GM10248 (cell line): ENCODE measurements around the gene PKD2L2.
"Not testable (repeated sequence)": the region's sequence is repeated elsewhere in the genome, so short reads cannot be mapped to it uniquely, and the experiment has no call there.

Experiments used
- CTCF ChIA-PET: fragments of 300-600 bp; sonication (Branson Sonifier 250); formaldehyde crosslinking; extraction: SDS; loops from one replicate; lab custom pipeline; 2021; ENCODE audit warnings: antibody characterized with exemption; lab: Yijun Ruan, JAX
- POLR2A ChIA-PET: fragments of 350-650 bp; sonication (Branson Sonifier 250); formaldehyde crosslinking; extraction: SDS; loops from one replicate; lab custom pipeline; 2020; ENCODE audit warnings: antibody characterized with exemption; lab: Yijun Ruan, JAX
- DNase-seq: peaks from one replicate; pipeline ENCODE4 v3.0.0; 2012; ENCODE audit errors: extremely low spot score
- CTCF ChIP-seq: IDR thresholded peaks from 2 replicates; pipeline ENCODE4 v1.5.1; 2012; ENCODE audit warnings: mild to moderate bottlenecking, low read depth; ENCODE audit errors: extremely low read depth, missing control alignments, control extremely low read depth

Gene PKD2L2

GRCh38 chr5:137888863-137889759 is at the start of gene PKD2L2:
TSS of gene PKD2L2 (plus strand) at chr5:137889457. CDS start at chr5:137889492, 35 bp downstream.
- DNase-seq: peak; percentile 86
- ChIA-PET CTCF (interaction anchor here (0.7 to 3.9 kb wide), 20 partner anchors 9 to 229 kb away, joined by 3 to 21 read pairs (median 4); no protein-coding TSS in a partner anchor), POLR2A (interaction anchor here (0.7 to 1.0 kb wide), 5 partner anchors 14 to 160 kb away, joined by 3 read pairs; partner anchors contain the start of gene HNRNPA0)
- TF ChIP-seq CTCF: peak; percentile 46

GRCh38 chr5:137842296-137842695 is 47.0 kb upstream of the PKD2L2 start:
- ChIA-PET CTCF (interaction anchor here (1.0 to 1.6 kb wide), 4 partner anchors 11 to 63 kb away, joined by 3 to 5 read pairs (median 4); no protein-coding TSS in a partner anchor), POLR2A (no interaction called here)
- no peak for TF ChIP-seq CTCF
- DNase-seq: no peak

DNA sequence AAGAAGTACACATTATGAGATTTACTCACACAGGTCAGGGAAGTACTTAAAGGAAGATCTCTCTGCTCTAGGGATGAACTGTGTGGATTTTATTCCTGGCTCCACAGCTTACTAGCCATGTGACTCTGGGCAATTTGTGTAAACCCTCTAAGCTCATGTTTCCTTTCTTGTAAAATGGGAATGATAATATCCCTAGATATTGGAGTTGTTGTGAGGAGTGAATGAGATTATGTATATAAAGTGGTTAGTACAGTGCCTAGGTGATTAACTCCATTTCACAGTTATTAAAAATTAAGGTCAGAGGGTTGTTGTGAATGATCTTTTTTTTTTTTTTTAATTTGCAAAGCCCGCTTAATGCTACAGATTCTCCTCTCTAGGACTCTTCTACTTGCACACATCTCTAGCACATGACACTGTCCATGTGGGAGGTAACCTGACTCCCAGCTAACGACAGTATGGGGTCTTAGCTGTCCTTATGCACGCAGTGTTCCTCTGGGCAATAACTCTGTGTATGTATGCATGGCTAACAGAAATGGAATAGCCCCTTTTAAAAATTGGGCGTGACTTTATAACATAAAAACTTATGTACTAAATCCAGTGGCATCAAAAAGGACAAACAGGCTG is 45.5 kb upstream of the PKD2L2 start:
- no peak for DNase-seq
- TF ChIP-seq CTCF: no peak
- ChIA-PET CTCF (interaction anchor here (1.0 to 2.7 kb wide), 3 partner anchors 13 to 101 kb away, joined by 3 to 8 read pairs (median 4); no protein-coding TSS in a partner anchor), POLR2A (no interaction called here)

DNA sequence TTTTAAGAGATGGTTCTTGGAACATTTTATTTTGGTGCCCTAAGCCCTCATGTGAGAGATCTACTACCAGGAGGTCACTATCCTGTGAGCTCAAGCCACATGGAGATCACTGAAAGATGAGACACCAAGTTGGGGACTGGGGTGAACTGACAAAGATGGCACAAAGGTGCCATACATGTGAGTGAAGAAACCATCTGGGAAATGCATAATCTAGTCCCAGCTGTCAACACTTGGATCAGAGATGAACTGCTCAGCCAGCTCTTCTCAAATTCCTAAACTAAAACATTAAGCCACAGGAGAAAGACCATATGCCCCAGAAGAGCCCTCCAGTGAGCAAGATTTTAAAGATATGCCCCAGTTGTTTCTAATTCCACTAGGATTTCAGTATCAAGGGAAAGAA is 43.8 kb upstream of the PKD2L2 start:
- no peak for DNase-seq
- POLR2A ChIA-PET: no interaction called here
- CTCF ChIA-PET: interaction anchor here (0.7 to 2.7 kb wide), 11 partner anchors 8 to 67 kb away, joined by 3 to 8 read pairs (median 3); partner anchors contain the start of gene PKD2L2
- TF ChIP-seq CTCF: no peak

DNA sequence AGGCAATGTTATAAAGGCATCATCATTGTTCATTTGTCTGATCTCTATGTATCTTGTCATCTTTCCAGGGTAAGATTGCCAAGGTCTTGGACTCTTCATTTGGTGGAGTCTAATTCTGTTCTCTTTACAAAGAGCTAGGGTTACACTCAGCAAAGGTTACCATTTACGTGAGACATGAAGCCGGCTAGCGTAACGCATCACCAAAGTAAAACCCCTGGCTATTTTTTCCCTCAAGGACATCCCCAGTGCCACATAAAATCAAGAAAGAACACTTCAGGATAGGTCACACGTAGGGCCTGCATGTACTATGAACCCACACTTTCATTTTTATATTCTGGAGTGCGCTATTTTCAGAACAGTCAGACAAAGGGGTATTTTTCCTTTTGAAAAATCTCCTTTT is 41.6 kb upstream of the PKD2L2 start:
- DNase-seq: peak; percentile 28
- POLR2A ChIA-PET: no interaction called here
- TF ChIP-seq CTCF: no peak
- CTCF ChIA-PET: interaction anchor here (0.7 to 2.7 kb wide), 7 partner anchors 9 to 286 kb away, joined by 3 to 14 read pairs (median 4); partner anchors contain the start of gene PKD2L2

- POLR2A ChIA-PET: not testable (repeated sequence)
- CTCF ChIA-PET: interaction anchor here (1.2 kb wide), 1 partner anchor 8 kb away, joined by 4 read pairs; no protein-coding TSS in a partner anchor
Observed at GRCh38 chr5:137853165-137853564, 36.1 kb upstream of the PKD2L2 start.

GRCh38 chr5:137856201-137856600 is 33.1 kb upstream of the PKD2L2 start:
- CTCF ChIA-PET: interaction anchor here (1.4 kb wide), 1 partner anchor 9 kb away, joined by 5 read pairs; no protein-coding TSS in a partner anchor
- no peak for TF ChIP-seq CTCF
- POLR2A ChIA-PET: no interaction called here
- peak; percentile 21 for DNase-seq

More at GRCh38 chr5:137853165-137853564, 36.1 kb upstream of the PKD2L2 start:
- DNase-seq: not testable (repeated sequence)
